Natural killer cell treated with Interleukin-12 subunit alpha and Interleukin-12 subunit beta and Interleukin-15 and Interleukin-18, amount 100 ng/mL, for 72 hours (primary cell): ENCODE results near the gene SPHKAP. TPM values are rescaled to one million over a fixed set of nuclear protein-coding genes. Genes with fewer than 3 reads are reported as not detected.
"Not testable (repeated sequence)": the region's sequence is repeated elsewhere in the genome, so short reads cannot be mapped to it uniquely, and the experiment has no call there.

Experiments
- ATAC-seq, 2 donors: fragments of 150-1000 bp; cut with Tn5 transposase in 1 of 2; sonication (Bioruptor Pico), chemical (Tn5 transposase) in 1 of 2; 2 replicates each; pipeline ENCODE4 v1.10.0; 2021
- DNase-seq: peaks from one replicate; pipeline ENCODE4 v3.0.0; 2022; ENCODE audit warnings: low spot score
- H3K27ac Mint-ChIP-seq, 2 donors: 1 replicate in 1 of 2; 2 replicates in 1 of 2; pipeline ENCODE4 v1.8.0; 2022; ENCODE audit warnings: mixed read lengths in 2 of 2, mild to moderate bottlenecking in 1 of 2, moderate library complexity in 1 of 2
- H3K27me3 Mint-ChIP-seq, 2 donors: 1 replicate in 1 of 2; 2 replicates in 1 of 2; pipeline ENCODE4 v1.8.0; 2022; ENCODE audit warnings: mixed read lengths in 2 of 2
- H3K36me3 Mint-ChIP-seq: one replicate; pipeline ENCODE4 v1.8.0; 2022; ENCODE audit warnings: mixed read lengths
- H3K4me1 Mint-ChIP-seq, 2 donors: 1 replicate in 1 of 2; 2 replicates in 1 of 2; pipeline ENCODE4 v1.8.0; 2022; ENCODE audit warnings: low read depth in 2 of 2, mixed read lengths in 2 of 2, mild to moderate bottlenecking in 1 of 2
- H3K4me3 Mint-ChIP-seq: one replicate; pipeline ENCODE4 v1.8.0; 2022; ENCODE audit warnings: mixed read lengths
- H3K9me3 Mint-ChIP-seq: 2 replicates; pipeline ENCODE4 v1.8.0; 2022; ENCODE audit warnings: mixed read lengths
- total RNA-seq, 2 donors: library from RNA; stranded (reverse); gene quantifications; one replicate each; pipeline ENCODE4 v1.2.3, GENCODE V29; 2022

Gene SPHKAP
- not detected for total RNA-seq

DNA sequence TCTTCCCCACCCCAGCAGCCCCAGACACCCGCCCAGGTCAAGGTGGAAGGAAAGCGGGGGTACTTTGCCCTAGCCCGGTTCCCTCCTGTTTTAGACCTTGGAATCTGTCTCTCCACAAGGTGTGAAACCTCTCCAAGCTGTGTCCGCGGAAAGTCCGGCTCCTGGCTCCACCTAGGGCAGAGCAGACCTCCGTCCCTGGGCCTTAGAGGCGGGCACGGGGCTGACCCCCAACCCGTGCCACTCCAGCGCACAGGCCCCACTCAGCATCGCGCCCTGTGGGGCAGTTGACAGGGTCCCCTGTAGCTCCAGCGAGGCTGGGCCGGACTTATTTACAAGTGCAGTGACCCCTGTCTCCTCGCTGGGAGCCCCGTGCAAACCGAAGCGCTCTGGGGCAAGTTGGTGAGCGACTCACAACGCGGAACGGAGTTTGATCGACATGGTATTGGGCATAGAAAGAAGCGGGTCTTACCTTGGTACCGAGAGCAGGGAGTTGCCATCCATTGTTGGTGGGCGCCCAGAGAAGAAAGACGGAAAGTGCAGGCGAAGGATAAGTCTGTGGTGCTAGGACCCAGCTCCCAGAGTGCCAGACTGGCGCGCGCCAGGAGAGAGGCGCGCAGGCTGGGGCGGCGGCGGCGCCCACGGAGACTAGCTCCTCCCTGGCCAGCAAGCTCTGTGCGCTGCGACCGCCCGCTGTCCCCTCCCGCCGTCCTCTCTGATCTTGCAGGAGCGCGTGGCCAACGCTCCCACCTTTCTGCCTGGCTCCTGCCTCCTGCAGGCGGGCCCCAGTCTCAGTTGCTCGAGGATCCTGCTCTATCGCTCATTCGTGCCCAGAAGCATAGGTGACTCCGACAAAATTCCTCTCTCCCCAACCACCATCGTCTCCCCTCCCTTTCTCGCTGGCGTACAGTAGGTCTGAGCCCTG, at the start of gene SPHKAP:
Gene SPHKAP, minus strand, starts transcription at position 590 of the 922 bp plus-strand sequence. Its CDS starts 89 bp downstream, at position 501.
- H3K4me1 Mint-ChIP-seq = peaks cover 0 to 4% of the 10 kb centered on the region in 2 donors
- H3K36me3 Mint-ChIP-seq = peaks cover 7% of the 10 kb centered on the region
- DNase-seq = no peak
- no peak within 1 kb of the TSS for H3K4me3 Mint-ChIP-seq
- ATAC-seq = peak in 1 of 2 donors; percentile 45
- H3K27me3 Mint-ChIP-seq = peaks cover 0 to 5% of the 10 kb centered on the region in 2 donors
- H3K27ac Mint-ChIP-seq = no peak within 1 kb of the TSS
- H3K9me3 Mint-ChIP-seq = peaks cover 15% of the 10 kb centered on the region

GRCh38 chr2:228227466-228227865, 46.0 kb upstream of the SPHKAP start:
- no peak overlapping the region for H3K4me3 Mint-ChIP-seq
- ATAC-seq = no peak
- H3K27me3 Mint-ChIP-seq = no peaks in the 10 kb centered on the region
- DNase-seq = no peak
- H3K36me3 Mint-ChIP-seq = no peaks in the 10 kb centered on the region
- H3K4me1 Mint-ChIP-seq = no peaks in the 10 kb centered on the region
- no peak overlapping the region for H3K27ac Mint-ChIP-seq
- peaks cover 10% of the 10 kb centered on the region for H3K9me3 Mint-ChIP-seq

DNA sequence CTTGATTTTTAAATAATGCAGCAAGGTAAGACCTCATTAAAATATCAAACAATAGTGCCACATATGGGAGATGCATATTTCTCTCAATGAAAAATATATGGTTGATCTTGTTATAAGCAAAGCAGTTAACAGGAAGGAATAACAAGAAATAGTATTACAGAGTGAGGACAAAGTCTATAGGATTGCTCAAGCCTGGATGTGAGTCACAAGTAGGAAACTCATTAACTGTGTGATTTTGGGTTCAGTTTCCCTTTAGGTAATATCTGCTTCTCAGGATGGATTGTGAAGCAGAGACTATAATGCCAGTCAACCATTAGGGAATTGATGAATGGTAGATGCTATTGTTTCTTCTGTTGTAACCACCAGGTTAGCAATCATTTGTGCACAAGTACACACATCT, 42.9 kb upstream of the SPHKAP start:
- ATAC-seq = no peak
- H3K27me3 Mint-ChIP-seq = no peaks in the 10 kb centered on the region

GRCh38 chr2:228218593-228218992, 37.1 kb upstream of the SPHKAP start:
- peaks cover 14% of the 10 kb centered on the region for H3K9me3 Mint-ChIP-seq
- H3K27ac Mint-ChIP-seq, H3K4me3 Mint-ChIP-seq, H3K27me3 Mint-ChIP-seq, ATAC-seq, H3K4me1 Mint-ChIP-seq, DNase-seq, H3K36me3 Mint-ChIP-seq: not testable (repeated sequence)

More for the DNA sequence above, 42.9 kb upstream of the SPHKAP start:
- no peak overlapping the region for H3K27ac Mint-ChIP-seq
- H3K4me3 Mint-ChIP-seq = no peak overlapping the region
- H3K9me3 Mint-ChIP-seq = peaks cover 4% of the 10 kb centered on the region
- no peak for DNase-seq
- no peaks in the 10 kb centered on the region for H3K4me1 Mint-ChIP-seq
- H3K36me3 Mint-ChIP-seq = no peaks in the 10 kb centered on the region

DNA sequence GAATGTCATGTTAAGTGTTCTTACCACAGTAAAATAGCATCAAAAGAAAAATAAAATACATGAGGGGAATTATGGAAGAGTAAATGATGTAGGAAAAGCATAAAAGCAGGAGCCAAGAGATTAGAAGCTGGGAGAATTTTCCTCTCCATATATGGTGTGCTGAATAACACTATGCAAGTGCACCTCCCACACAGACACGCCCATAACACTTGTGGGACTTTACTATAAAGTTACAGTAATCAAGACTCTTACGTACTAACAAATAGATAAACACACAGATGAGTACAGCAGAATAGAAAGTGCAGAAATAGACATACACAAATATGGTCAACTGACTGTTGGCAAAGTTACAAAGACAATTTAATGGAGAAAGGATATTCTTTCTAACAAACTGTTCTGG, 16.0 kb upstream of the SPHKAP start:
- Mint-ChIP-seq H3K36me3 (peaks cover 9% of the 10 kb centered on the region), H3K27me3 (no peaks in the 10 kb centered on the region), H3K27ac (no peak overlapping the region), H3K4me1 (no peaks in the 10 kb centered on the region), H3K4me3 (no peak overlapping the region), H3K9me3 (peaks cover 24% of the 10 kb centered on the region)
- no peak for ATAC-seq
- no peak for DNase-seq

- DNase-seq (no peak), ATAC-seq (no peak)
- peaks cover 7% of the 10 kb centered on the region for H3K36me3 Mint-ChIP-seq
- H3K4me1 Mint-ChIP-seq = peaks cover 0 to 4% of the 10 kb centered on the region in 2 donors
- H3K27ac Mint-ChIP-seq = no peak overlapping the region
- peaks cover 0 to 5% of the 10 kb centered on the region in 2 donors for H3K27me3 Mint-ChIP-seq
- H3K9me3 Mint-ChIP-seq = peaks cover 15% of the 10 kb centered on the region
- no peak overlapping the region for H3K4me3 Mint-ChIP-seq
Observed at GRCh38 chr2:228180181-228181097, 1.0 kb downstream of the SPHKAP start.

DNA sequence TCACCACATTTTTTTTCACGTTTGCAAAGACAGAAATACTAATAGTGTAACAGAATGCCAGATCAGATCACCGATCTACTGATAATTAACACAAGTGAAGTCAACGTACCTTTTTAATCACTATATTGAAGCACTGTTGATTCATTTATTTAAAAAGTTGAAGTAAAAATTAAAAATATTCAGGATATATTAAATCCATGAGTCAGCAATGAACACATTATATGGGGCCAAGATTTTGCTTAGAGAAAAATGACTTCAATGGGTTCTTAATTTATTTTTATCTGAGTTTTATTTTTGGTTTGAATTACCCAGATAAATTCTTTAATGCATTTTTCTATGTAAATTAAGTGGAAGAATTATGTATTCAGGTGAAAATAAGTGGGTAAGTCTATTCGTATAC, 14.2 kb downstream of the SPHKAP start:
- DNase-seq (no peak), ATAC-seq (no peak)
- H3K27me3 Mint-ChIP-seq = no peaks in the 10 kb centered on the region
- no peak overlapping the region for H3K27ac Mint-ChIP-seq
- no peaks in the 10 kb centered on the region for H3K4me1 Mint-ChIP-seq
- H3K36me3 Mint-ChIP-seq = no peaks in the 10 kb centered on the region
- H3K4me3 Mint-ChIP-seq = no peak overlapping the region
- H3K9me3 Mint-ChIP-seq = peaks cover 11% of the 10 kb centered on the region

- peaks cover 17% of the 10 kb centered on the region for H3K9me3 Mint-ChIP-seq
- DNase-seq = no peak
- no peak for ATAC-seq
Observed at GRCh38 chr2:228164718-228165117, 16.8 kb downstream of the SPHKAP start.

DNA sequence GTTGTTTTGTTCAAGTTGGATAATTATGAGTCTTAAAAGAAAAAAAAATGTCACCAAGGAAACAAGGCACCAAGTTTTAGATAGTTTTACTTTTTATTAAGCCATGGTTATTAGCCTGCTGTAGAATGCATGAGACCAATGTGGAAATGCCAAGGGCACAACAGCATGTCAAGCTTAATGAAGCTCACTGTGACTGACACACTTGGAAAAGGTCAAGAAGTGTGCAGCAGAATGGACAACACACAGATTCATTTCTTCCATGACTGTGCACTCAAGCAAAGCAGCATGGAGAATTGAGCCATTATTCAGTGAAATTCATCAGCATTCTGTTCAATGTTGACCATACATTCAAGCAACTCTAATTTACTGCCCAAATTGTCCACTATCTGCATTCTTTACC, 23.6 kb downstream of the SPHKAP start:
- DNase-seq (no peak), ATAC-seq (no peak)
- no peak overlapping the region for H3K27ac Mint-ChIP-seq
- H3K27me3 Mint-ChIP-seq = no peaks in the 10 kb centered on the region
- H3K4me3 Mint-ChIP-seq = no peak overlapping the region
- H3K4me1 Mint-ChIP-seq = no peaks in the 10 kb centered on the region
- no peaks in the 10 kb centered on the region for H3K36me3 Mint-ChIP-seq
- H3K9me3 Mint-ChIP-seq = peaks cover 10% of the 10 kb centered on the region

More at GRCh38 chr2:228164718-228165117, 16.8 kb downstream of the SPHKAP start:
- H3K4me3 Mint-ChIP-seq = no peak overlapping the region
- no peaks in the 10 kb centered on the region for H3K4me1 Mint-ChIP-seq
- no peak overlapping the region for H3K27ac Mint-ChIP-seq
- no peaks in the 10 kb centered on the region for H3K36me3 Mint-ChIP-seq
- H3K27me3 Mint-ChIP-seq = no peaks in the 10 kb centered on the region

GRCh38 chr2:228144961-228145360, 36.5 kb downstream of the SPHKAP start:
- no peak overlapping the region for H3K4me3 Mint-ChIP-seq
- H3K9me3 Mint-ChIP-seq = peaks cover 18% of the 10 kb centered on the region
- H3K27ac Mint-ChIP-seq = no peak overlapping the region
- DNase-seq (no peak), ATAC-seq (no peak)
- no peaks in the 10 kb centered on the region for H3K4me1 Mint-ChIP-seq
- H3K27me3 Mint-ChIP-seq = no peaks in the 10 kb centered on the region
- H3K36me3 Mint-ChIP-seq = no peaks in the 10 kb centered on the region

GRCh38 chr2:228140934-228141528, 40.5 kb downstream of the SPHKAP start:
- no peak for DNase-seq
- H3K27me3 Mint-ChIP-seq = no peaks in the 10 kb centered on the region
- no peaks in the 10 kb centered on the region for H3K4me1 Mint-ChIP-seq
- H3K4me3 Mint-ChIP-seq = no peak overlapping the region
- H3K27ac Mint-ChIP-seq = no peak overlapping the region
- peaks cover 21% of the 10 kb centered on the region for H3K9me3 Mint-ChIP-seq
- no peak for ATAC-seq
- no peaks in the 10 kb centered on the region for H3K36me3 Mint-ChIP-seq

- peaks cover 12% of the 10 kb centered on the region for H3K9me3 Mint-ChIP-seq
- no peak overlapping the region for H3K4me3 Mint-ChIP-seq
- H3K27ac Mint-ChIP-seq = no peak overlapping the region
- no peaks in the 10 kb centered on the region for H3K4me1 Mint-ChIP-seq
- ATAC-seq = no peak
- DNase-seq = no peak
- H3K36me3 Mint-ChIP-seq = no peaks in the 10 kb centered on the region
- H3K27me3 Mint-ChIP-seq = no peaks in the 10 kb centered on the region
Observed at GRCh38 chr2:228136027-228136426, 45.5 kb downstream of the SPHKAP start.

DNA sequence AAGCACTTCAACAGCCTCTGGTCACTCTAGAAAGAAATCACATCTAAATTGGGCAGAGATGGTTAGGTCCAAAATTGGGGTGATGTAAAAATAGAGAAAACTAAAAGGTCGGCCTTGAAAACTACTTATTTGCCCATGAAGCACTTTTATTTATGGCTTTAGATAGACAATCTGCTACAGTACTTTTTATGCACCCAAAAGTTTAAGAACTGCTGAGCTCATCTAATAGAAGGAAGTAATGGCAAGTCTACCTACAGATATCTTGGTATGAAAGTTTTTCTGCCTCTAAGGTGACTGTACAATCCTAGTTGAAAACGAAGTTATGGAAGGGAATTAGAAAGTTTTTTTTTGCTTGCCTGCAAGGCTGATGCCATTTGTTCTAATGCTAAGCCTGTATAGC, 46.2 kb downstream of the SPHKAP start:
- ATAC-seq (no peak), DNase-seq (no peak)
- H3K27ac Mint-ChIP-seq = no peak overlapping the region
- H3K4me3 Mint-ChIP-seq = no peak overlapping the region
- H3K27me3 Mint-ChIP-seq = no peaks in the 10 kb centered on the region
- no peaks in the 10 kb centered on the region for H3K36me3 Mint-ChIP-seq
- H3K9me3 Mint-ChIP-seq = peaks cover 8% of the 10 kb centered on the region
- H3K4me1 Mint-ChIP-seq = no peaks in the 10 kb centered on the region
